HAP-1 (cell line): Measurements from ENCODE around the gene PKD1.
"Not testable (repeated sequence)": the region's sequence is repeated elsewhere in the genome, so short reads cannot be mapped to it uniquely, and the experiment has no call there.

Source experiments
- DNase-seq, 2 experiments: peaks; one replicate each; pipeline ENCODE4 v3.0.0-alpha.2; 2016 to 2020; ENCODE audit warnings: low spot score in 2 of 2
- H3K27me3 ChIP-seq: fragments of 250-450 bp; sonication (Bioruptor Pico); 2 replicates; pipeline ENCODE4 v1.5.1; 2020; ENCODE audit warnings: low read depth, mild to moderate bottlenecking, moderate library complexity
- H3K36me3 ChIP-seq: fragments of 250-450 bp; sonication (Bioruptor Pico); replicated peaks from 2 replicates; pipeline ENCODE4 v1.5.1; 2020; ENCODE audit warnings: mild to moderate bottlenecking
- H3K4me1 ChIP-seq: fragments of 250-450 bp; sonication (Bioruptor Pico); 2 replicates; pipeline ENCODE4 v1.5.1; 2020; ENCODE audit warnings: mild to moderate bottlenecking
- H3K4me3 ChIP-seq: fragments of 250-450 bp; sonication (Bioruptor Pico); 2 replicates; pipeline ENCODE4 v1.5.1; 2020; ENCODE audit warnings: mild to moderate bottlenecking, moderate library complexity
- H3K9me3 ChIP-seq: fragments of 250-450 bp; sonication (Bioruptor Pico); 2 replicates; pipeline ENCODE4 v1.5.1; 2020; ENCODE audit warnings: mild to moderate bottlenecking, moderate library complexity
- in situ Hi-C: fragments of 300-500 bp; cut with MboI; formaldehyde crosslinking; loops from 3 replicates; pipeline ENCODE4 v1.14.3; 2020; ENCODE audit warnings: low sequenced_read_pairs, inconsistent platforms, mixed read lengths

The PKD1 gene

GRCh38 chr16:2107791-2108125 is 27.9 kb downstream of the PKD1 start:
- DNase-seq, H3K36me3 ChIP-seq, H3K4me3 ChIP-seq, in situ Hi-C loops, H3K9me3 ChIP-seq, H3K27me3 ChIP-seq, H3K4me1 ChIP-seq: not testable (repeated sequence)

GRCh38 chr16:2107121-2107790 is 28.4 kb downstream of the PKD1 start:
- H3K36me3 ChIP-seq, DNase-seq, H3K4me3 ChIP-seq, H3K9me3 ChIP-seq, in situ Hi-C loops, H3K27me3 ChIP-seq, H3K4me1 ChIP-seq: not testable (repeated sequence)

DNA sequence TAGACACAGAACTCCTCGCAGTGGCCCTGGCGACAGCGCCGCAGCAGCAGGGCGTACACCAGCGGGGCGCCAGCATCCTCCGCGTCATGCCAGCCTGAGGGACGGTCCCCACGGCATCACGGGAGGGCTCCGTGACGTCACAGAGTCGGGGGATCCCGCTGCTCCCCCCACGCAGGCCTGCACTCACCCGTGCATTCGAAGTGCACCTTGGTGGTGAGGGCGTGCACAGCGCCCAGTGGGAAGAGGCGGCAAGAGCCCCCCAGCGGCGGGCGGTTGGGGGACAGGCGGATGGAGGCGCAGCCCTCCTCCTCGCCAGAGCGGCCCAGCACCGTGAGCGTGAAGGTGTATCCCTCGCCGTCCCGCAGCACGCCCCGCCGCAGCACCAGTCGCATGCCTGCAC is 29.5 kb downstream of the PKD1 start:
- H3K4me1 ChIP-seq, H3K9me3 ChIP-seq, H3K36me3 ChIP-seq, in situ Hi-C loops, H3K4me3 ChIP-seq, DNase-seq, H3K27me3 ChIP-seq: not testable (repeated sequence)

DNA sequence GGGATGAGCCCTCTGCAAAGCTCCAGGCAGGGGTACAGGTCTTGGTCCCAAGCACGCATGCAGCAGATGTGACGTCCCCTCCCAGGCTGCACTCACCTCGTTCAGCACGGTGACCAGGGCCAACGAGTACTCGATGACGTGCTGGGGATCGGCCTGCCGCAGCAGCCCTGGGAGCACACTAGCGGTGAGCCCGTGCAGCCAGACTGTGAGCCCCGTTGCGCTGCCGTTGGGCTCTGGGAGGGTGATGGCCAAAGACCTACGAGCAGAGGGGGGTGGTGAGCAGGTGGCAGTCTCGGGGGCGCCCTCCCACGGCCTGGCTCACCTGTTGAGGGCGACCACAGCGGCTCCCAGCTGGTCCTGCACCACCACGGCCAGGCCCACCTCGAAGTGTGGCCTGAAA is 29.9 kb downstream of the PKD1 start:
- H3K4me3 ChIP-seq, H3K36me3 ChIP-seq, H3K4me1 ChIP-seq, in situ Hi-C loops, DNase-seq, H3K27me3 ChIP-seq, H3K9me3 ChIP-seq: not testable (repeated sequence)

DNA sequence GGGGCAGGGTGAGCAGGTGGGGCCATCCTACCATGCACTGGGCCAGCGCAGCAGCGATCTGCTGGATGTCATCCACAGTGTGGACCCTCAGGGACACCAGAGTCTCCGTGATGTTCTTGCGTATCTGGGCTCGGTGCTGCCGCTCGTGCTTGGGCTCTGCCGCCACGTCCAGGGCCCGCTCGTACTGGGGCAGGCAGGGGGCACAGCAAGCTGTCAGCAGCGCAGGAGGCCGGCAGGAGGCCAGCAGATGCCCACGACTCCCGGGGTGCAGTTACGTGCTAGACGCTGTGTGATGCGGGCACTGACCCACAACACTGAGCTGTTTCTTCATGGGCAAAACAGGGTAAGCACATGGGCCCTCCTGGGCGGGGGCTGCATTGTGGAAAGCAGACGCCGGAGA is 30.4 kb downstream of the PKD1 start:
- H3K9me3 ChIP-seq, H3K4me3 ChIP-seq, DNase-seq, H3K4me1 ChIP-seq, H3K27me3 ChIP-seq, H3K36me3 ChIP-seq, in situ Hi-C loops: not testable (repeated sequence)

DNA sequence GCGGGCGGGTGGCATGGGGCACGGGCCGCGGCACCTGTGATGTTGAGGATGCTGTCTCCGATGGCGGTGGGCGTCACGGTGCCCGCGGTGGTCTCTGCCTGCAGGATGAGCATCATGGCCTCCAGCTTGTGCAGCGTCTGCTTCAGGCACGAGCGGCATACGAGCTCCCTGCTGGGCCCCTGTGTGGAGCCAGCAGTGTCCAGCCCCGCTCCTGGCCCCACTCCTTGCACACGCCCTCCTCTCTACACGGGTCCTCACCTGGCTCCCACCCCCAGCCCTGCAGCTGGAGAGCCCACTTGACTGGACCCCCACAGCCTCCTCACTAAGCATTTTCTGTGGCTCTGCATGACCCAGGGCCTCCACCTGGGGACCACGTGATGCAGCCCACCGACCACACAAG is 31.2 kb downstream of the PKD1 start:
- H3K36me3 ChIP-seq, H3K9me3 ChIP-seq, H3K4me3 ChIP-seq, H3K27me3 ChIP-seq, H3K4me1 ChIP-seq, DNase-seq, in situ Hi-C loops: not testable (repeated sequence)

- DNase-seq: no peak
- H3K9me3 ChIP-seq: no peaks in the 10 kb centered on the region
- in situ Hi-C loops: no loop called here
- H3K4me1 ChIP-seq: no peaks in the 10 kb centered on the region
- no peaks in the 10 kb centered on the region for H3K27me3 ChIP-seq
- no peak overlapping the region for H3K4me3 ChIP-seq
- H3K36me3 ChIP-seq: no peaks in the 10 kb centered on the region
Observed at GRCh38 chr16:2102471-2102870, 33.2 kb downstream of the PKD1 start.

GRCh38 chr16:2101581-2101980 is 34.1 kb downstream of the PKD1 start:
- DNase-seq, H3K4me1 ChIP-seq, in situ Hi-C loops, H3K4me3 ChIP-seq, H3K36me3 ChIP-seq, H3K27me3 ChIP-seq, H3K9me3 ChIP-seq: not testable (repeated sequence)

- H3K36me3 ChIP-seq: peaks cover 10% of the 10 kb centered on the region
- DNase-seq, H3K9me3 ChIP-seq, H3K4me1 ChIP-seq, in situ Hi-C loops, H3K4me3 ChIP-seq, H3K27me3 ChIP-seq: not testable (repeated sequence)
Observed at GRCh38 chr16:2097689-2098088, 38.0 kb downstream of the PKD1 start.

- no peaks in the 10 kb centered on the region for H3K9me3 ChIP-seq
- in situ Hi-C loops: no loop called here
- no peaks in the 10 kb centered on the region for H3K4me1 ChIP-seq
- peaks cover 16% of the 10 kb centered on the region for H3K36me3 ChIP-seq
- no peak overlapping the region for H3K4me3 ChIP-seq
- DNase-seq: no peak
- H3K27me3 ChIP-seq: no peaks in the 10 kb centered on the region
Observed at GRCh38 chr16:2096853-2097595, 38.7 kb downstream of the PKD1 start.

GRCh38 chr16:2095918-2096582 is 39.6 kb downstream of the PKD1 start:
- H3K36me3 ChIP-seq: peaks cover 16% of the 10 kb centered on the region

DNA sequence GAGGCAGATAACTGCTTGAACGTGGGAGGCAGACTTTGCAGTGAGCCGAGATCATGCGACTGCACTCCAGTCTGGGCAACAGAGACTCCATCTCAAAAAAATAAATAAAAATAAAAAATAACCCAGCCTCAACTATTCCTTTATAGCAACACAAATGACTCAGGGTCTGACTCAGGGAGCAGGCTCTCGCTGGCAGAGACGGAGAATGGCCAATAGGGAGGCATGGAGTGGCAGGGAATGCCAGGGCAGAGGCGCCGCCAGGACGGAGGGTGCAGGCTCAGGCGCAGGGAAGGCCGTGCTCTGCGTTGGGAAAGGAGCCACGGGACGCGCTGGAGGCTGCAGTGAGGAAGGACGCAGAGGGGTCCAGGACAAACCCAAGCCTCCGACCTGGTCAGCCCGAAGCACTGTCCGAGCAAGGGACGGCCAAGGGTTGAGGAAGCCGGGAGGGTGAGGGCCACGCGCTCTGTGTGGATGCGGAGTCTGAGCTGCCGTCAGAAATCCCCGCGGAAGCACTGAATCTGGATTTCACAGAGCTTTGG is 40.3 kb downstream of the PKD1 start:
- Histone ChIP-seq H3K9me3 (no peaks in the 10 kb centered on the region), H3K4me1 (no peaks in the 10 kb centered on the region), H3K4me3 (no peak overlapping the region), H3K27me3 (no peaks in the 10 kb centered on the region), H3K36me3 (peaks cover 19% of the 10 kb centered on the region)
- in situ Hi-C loops: no loop called here
- no peak for DNase-seq

More at GRCh38 chr16:2095918-2096582, 39.6 kb downstream of the PKD1 start:
- Histone ChIP-seq H3K27me3 (no peaks in the 10 kb centered on the region), H3K9me3 (no peaks in the 10 kb centered on the region), H3K4me3 (no peak overlapping the region), H3K4me1 (no peaks in the 10 kb centered on the region)
- in situ Hi-C loops: no loop called here
- no peak for DNase-seq

DNA sequence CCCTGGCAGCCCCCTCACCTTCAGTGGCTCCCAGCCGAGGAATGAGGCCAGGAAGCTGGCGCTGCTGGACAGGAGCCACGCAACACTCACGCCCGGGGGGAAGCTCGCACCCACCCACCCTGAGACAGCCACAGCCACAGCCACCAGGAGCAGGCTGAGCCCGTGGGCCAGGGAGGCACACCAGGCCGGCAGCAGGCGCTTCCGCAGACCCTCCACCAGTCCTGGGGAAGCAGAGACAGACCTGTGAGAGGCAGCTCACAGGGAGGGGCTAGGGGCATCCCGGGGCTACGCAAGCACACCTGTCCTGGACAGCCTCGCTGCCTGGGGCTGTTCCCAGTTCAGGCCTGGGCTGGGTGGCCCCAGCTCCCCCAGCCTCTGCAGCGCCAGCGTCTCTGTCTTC is 41.9 kb downstream of the PKD1 start:
- Histone ChIP-seq H3K4me1 (no peaks in the 10 kb centered on the region), H3K4me3 (no peak overlapping the region), H3K36me3 (peaks cover 32% of the 10 kb centered on the region), H3K9me3 (no peaks in the 10 kb centered on the region), H3K27me3 (no peaks in the 10 kb centered on the region)
- DNase-seq: no peak
- in situ Hi-C loops: no loop called here

- Histone ChIP-seq H3K4me1 (no peaks in the 10 kb centered on the region), H3K4me3 (no peak overlapping the region), H3K36me3 (peaks cover 40% of the 10 kb centered on the region), H3K9me3 (no peaks in the 10 kb centered on the region), H3K27me3 (no peaks in the 10 kb centered on the region)
- in situ Hi-C loops: no loop called here
- no peak for DNase-seq
Observed at GRCh38 chr16:2092866-2093265, 42.8 kb downstream of the PKD1 start.
